ENCODE measurements around the gene PPP1R3A.

Gene PPP1R3A

GRCh38 chr7:113904521-113904920, 14.3 kb downstream of the PPP1R3A start:
- Histone ChIP-seq H3K4me2 (ENCODE audit: low read length) (no peak overlapping the region), H3F3A (ENCODE audit: insufficient read depth, low read length) (no peaks in the 10 kb centered on the region), H3K4me1 (ENCODE audit: insufficient read depth, low read length, severe bottlenecking) (no peaks in the 10 kb centered on the region), H3K4me3 (ENCODE audit: low read depth, low read length, poor library complexity, severe bottlenecking) (no peak overlapping the region), H3K27ac (ENCODE audit: low read depth, low read length, poor library complexity, severe bottlenecking) (no peak overlapping the region), H3K9me2 (ENCODE audit: low read depth, low read length) (no peaks in the 10 kb centered on the region), H3K27me3 (ENCODE audit: insufficient read depth, low read length) (no peaks in the 10 kb centered on the region), H4K20me1 (ENCODE audit: insufficient read depth, low read length) (no peaks in the 10 kb centered on the region), H3K9me3 (ENCODE audit: low read length) (no peaks in the 10 kb centered on the region), H2AFZ (ENCODE audit: low read length) (no peak overlapping the region), H3K79me2 (ENCODE audit: insufficient read depth, low read length) (no peaks in the 10 kb centered on the region), H3K36me3 (ENCODE audit: insufficient read depth, low read length) (no peaks in the 10 kb centered on the region), H3K9ac (ENCODE audit: low read length) (no peak overlapping the region)
- TF ChIP-seq EZH2 (IDR thresholded peaks at IDR 0.05; ENCODE audit: borderline replicate concordance, low read length) (no peak), CTCF (IDR thresholded peaks at IDR 0.05; ENCODE audit: low read length) (no peak)

DNA sequence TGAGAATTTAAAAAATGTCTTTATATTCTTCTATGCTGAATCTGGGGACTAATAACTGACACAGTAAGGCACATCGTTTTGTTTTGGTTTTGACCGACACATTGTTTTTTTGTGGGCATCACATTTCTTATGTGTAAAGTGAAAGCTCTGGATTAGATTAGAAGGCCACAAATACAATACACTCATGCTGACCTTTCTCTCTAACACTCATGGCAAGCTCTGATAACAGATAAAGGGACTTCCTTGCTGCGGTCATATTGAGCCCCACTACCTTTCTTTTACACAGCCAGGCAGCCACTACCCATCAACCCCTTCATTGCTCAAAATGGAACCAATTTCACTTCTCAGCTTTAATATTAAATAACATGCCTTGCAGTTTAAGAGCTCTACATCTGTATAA, 26.0 kb downstream of the PPP1R3A start:
- no peak overlapping the region for H3K9ac ChIP-seq (ENCODE audit: low read length)
- H3K4me2 ChIP-seq (ENCODE audit: low read length) = no peak overlapping the region
- no peak overlapping the region for H3K4me3 ChIP-seq (ENCODE audit: low read depth, low read length, poor library complexity, severe bottlenecking)
- no peaks in the 10 kb centered on the region for H3K9me2 ChIP-seq (ENCODE audit: low read depth, low read length)
- no peaks in the 10 kb centered on the region for H3K79me2 ChIP-seq (ENCODE audit: insufficient read depth, low read length)
- H4K20me1 ChIP-seq (ENCODE audit: insufficient read depth, low read length) = no peaks in the 10 kb centered on the region
- H3K36me3 ChIP-seq (ENCODE audit: insufficient read depth, low read length) = no peaks in the 10 kb centered on the region
- no peaks in the 10 kb centered on the region for H3K4me1 ChIP-seq (ENCODE audit: insufficient read depth, low read length, severe bottlenecking)
- no peaks in the 10 kb centered on the region for H3K9me3 ChIP-seq (ENCODE audit: low read length)
- no peaks in the 10 kb centered on the region for H3F3A ChIP-seq (ENCODE audit: insufficient read depth, low read length)
- H3K27ac ChIP-seq (ENCODE audit: low read depth, low read length, poor library complexity, severe bottlenecking) = no peak overlapping the region
- no peaks in the 10 kb centered on the region for H3K27me3 ChIP-seq (ENCODE audit: insufficient read depth, low read length)
- H2AFZ ChIP-seq (ENCODE audit: low read length) = no peak overlapping the region
- TF ChIP-seq EZH2 (IDR thresholded peaks at IDR 0.05; ENCODE audit: borderline replicate concordance, low read length) (no peak), CTCF (IDR thresholded peaks at IDR 0.05; ENCODE audit: low read length) (no peak)

- H3K9me2 ChIP-seq (ENCODE audit: low read depth, low read length) = no peaks in the 10 kb centered on the region; the same call in 1 of the 2 replicates
- no peaks in the 10 kb centered on the region for H4K20me1 ChIP-seq (ENCODE audit: insufficient read depth, low read length)
- H3K9ac ChIP-seq (ENCODE audit: low read length) = no peak overlapping the region
- no peaks in the 10 kb centered on the region for H3K27me3 ChIP-seq (ENCODE audit: insufficient read depth, low read length)
- H3K4me1 ChIP-seq (ENCODE audit: insufficient read depth, low read length, severe bottlenecking) = no peaks in the 10 kb centered on the region
- no peak overlapping the region for H3K27ac ChIP-seq (ENCODE audit: low read depth, low read length, poor library complexity, severe bottlenecking)
- no peaks in the 10 kb centered on the region for H3K9me3 ChIP-seq (ENCODE audit: low read length)
- H2AFZ ChIP-seq (ENCODE audit: low read length) = no peak overlapping the region
- no peaks in the 10 kb centered on the region for H3K36me3 ChIP-seq (ENCODE audit: insufficient read depth, low read length)
- no peak overlapping the region for H3K4me2 ChIP-seq (ENCODE audit: low read length)
- no peak overlapping the region for H3K4me3 ChIP-seq (ENCODE audit: low read depth, low read length, poor library complexity, severe bottlenecking)
- no peaks in the 10 kb centered on the region for H3K79me2 ChIP-seq (ENCODE audit: insufficient read depth, low read length)
- TF ChIP-seq EZH2 (IDR thresholded peaks at IDR 0.05; ENCODE audit: borderline replicate concordance, low read length) (no peak), CTCF (IDR thresholded peaks at IDR 0.05; ENCODE audit: low read length) (no peak)
- H3F3A ChIP-seq (ENCODE audit: insufficient read depth, low read length) = no peaks in the 10 kb centered on the region
These were observed 27.0 kb downstream of the PPP1R3A start for GRCh38 chr7:113891828-113892227.

Data from OCI-LY1 (cell line).